Trophoblast cell (in vitro differentiated cells and primary cell): ENCODE results near the gene FASLG. TPM values are rescaled to one million over a fixed set of nuclear protein-coding genes. Genes with fewer than 3 reads are reported as not detected.

Source experiments
- DNase-seq, 2 donors: peaks; one replicate each; pipeline ENCODE4 v3.0.0-alpha.2; 2016
- H2AFZ ChIP-seq: 2 replicates; pipeline ENCODE4 v1.6.1; 2013; ENCODE audit warnings: low read length, moderate library complexity, mild to moderate bottlenecking; ENCODE audit not compliant: insufficient read depth, poor library complexity
- H2AK5ac ChIP-seq: 2 replicates; pipeline ENCODE4 v1.6.1; 2013; ENCODE audit warnings: mild to moderate bottlenecking, low read length
- H2BK120ac ChIP-seq: 2 replicates; pipeline ENCODE4 v1.6.1; 2013; ENCODE audit warnings: low read length, mild to moderate bottlenecking, moderate library complexity; ENCODE audit not compliant: insufficient read depth, poor library complexity
- H2BK12ac ChIP-seq: 2 replicates; pipeline ENCODE4 v1.6.1; 2013; ENCODE audit warnings: mild to moderate bottlenecking, low read length, moderate library complexity
- H2BK5ac ChIP-seq: 2 replicates; pipeline ENCODE4 v1.6.1; 2013; ENCODE audit warnings: low read length, low read depth, moderate library complexity, mild to moderate bottlenecking; ENCODE audit not compliant: poor library complexity
- H3K14ac ChIP-seq: 2 replicates; pipeline ENCODE4 v1.6.1; 2013; ENCODE audit warnings: mild to moderate bottlenecking, low read length
- H3K18ac ChIP-seq: 2 replicates; pipeline ENCODE4 v1.6.1; 2013; ENCODE audit warnings: mild to moderate bottlenecking, low read length
- H3K23ac ChIP-seq: 2 replicates; pipeline ENCODE4 v1.6.1; 2013; ENCODE audit warnings: low read length
- H3K27ac ChIP-seq: 2 replicates; pipeline ENCODE4 v1.5.1; 2013; ENCODE audit warnings: low read depth, mild to moderate bottlenecking, inconsistent platforms, low read length, moderate library complexity
- H3K27me3 ChIP-seq: 2 replicates; pipeline ENCODE4 v1.6.1; 2013; ENCODE audit warnings: inconsistent platforms, mild to moderate bottlenecking, low read length, moderate library complexity; ENCODE audit not compliant: insufficient read depth
- H3K36me3 ChIP-seq, 2 experiments: 1 replicate in 1 of 2; 2 replicates in 1 of 2; pipeline ENCODE4 v1.6.1; 2013; ENCODE audit warnings: low read length in 2 of 2, mild to moderate bottlenecking in 2 of 2, moderate library complexity in 1 of 2; ENCODE audit not compliant: insufficient read depth in 2 of 2, control insufficient read depth in 1 of 2
- H3K4ac ChIP-seq: 2 replicates; pipeline ENCODE4 v1.6.1; 2013; ENCODE audit warnings: low read depth, mild to moderate bottlenecking, low read length, moderate library complexity
- H3K4me1 ChIP-seq, 2 experiments: 1 replicate in 1 of 2; 2 replicates in 1 of 2; pipeline ENCODE4 v1.6.1; 2013; ENCODE audit warnings: low read length in 2 of 2, mild to moderate bottlenecking in 2 of 2, moderate library complexity in 1 of 2; ENCODE audit not compliant: insufficient read depth in 2 of 2, control insufficient read depth in 1 of 2
- H3K4me2 ChIP-seq: 2 replicates; pipeline ENCODE4 v1.6.1; 2013; ENCODE audit warnings: inconsistent platforms, mild to moderate bottlenecking, low read length, moderate library complexity
- H3K4me3 ChIP-seq: 2 replicates; pipeline ENCODE4 v1.5.1; 2013; ENCODE audit warnings: mild to moderate bottlenecking, low read depth, low read length, inconsistent platforms
- H3K79me1 ChIP-seq: one replicate; pipeline ENCODE4 v1.6.1; 2013; ENCODE audit warnings: low read length
- H3K79me2 ChIP-seq: 2 replicates; pipeline ENCODE4 v1.6.1; 2013; ENCODE audit warnings: low read length, mild to moderate bottlenecking; ENCODE audit not compliant: control insufficient read depth, insufficient read depth, poor library complexity
- H3K9ac ChIP-seq: 2 replicates; pipeline ENCODE4 v1.6.1; 2013; ENCODE audit warnings: mild to moderate bottlenecking, low read length
- H3K9me3 ChIP-seq: 2 replicates; pipeline ENCODE4 v1.6.1; 2013; ENCODE audit warnings: low read depth, mild to moderate bottlenecking, control low read depth, inconsistent platforms, low read length; ENCODE audit not compliant: insufficient read depth
- H4K12ac ChIP-seq: 2 replicates; pipeline ENCODE4 v1.6.1; 2013; ENCODE audit warnings: low read depth, mild to moderate bottlenecking, low read length, moderate library complexity
- H4K8ac ChIP-seq: 2 replicates; pipeline ENCODE4 v1.6.1; 2013; ENCODE audit warnings: low read depth, mild to moderate bottlenecking, low read length, moderate library complexity
- H4K91ac ChIP-seq: one replicate; pipeline ENCODE4 v1.6.1; 2013; ENCODE audit warnings: low read depth, mild to moderate bottlenecking, low read length, moderate library complexity
- WGBS: extraction: QIAGEN DNeasy Blood & Tissue Kit; methylation state at CpG from one replicate; pipeline ENCODE4 v1.1.7; 2013; ENCODE audit warnings: missing lambda C conversion rate; ENCODE audit not compliant: insufficient read length, insufficient coverage; ENCODE audit errors: extremely low coverage; 5-methylcytosine and 5-hydroxymethylcytosine counted together
- polyA plus RNA-seq: library from polyadenylated mRNA; stranded (reverse); fragments of 200-250 nt; gene quantifications from 2 replicates; pipeline ENCODE4 v1.2.3, GENCODE V29; 2013

Gene FASLG
- 0.31 and 0.37 TPM in 2 replicates for polyA plus RNA-seq

GRCh38 chr1:172658871-172659453 lies at the start of gene FASLG:
FASLG (plus strand) TSS chr1:172659103; CDS start chr1:172659202, 99 bp downstream.
- Histone ChIP-seq H3K9me3 (no peaks in the 10 kb centered on the region), H3K36me3 (no peaks in the 10 kb centered on the region), H3K4me2 (no peak within 1 kb of the TSS), H3K23ac (no peak within 1 kb of the TSS), H3K18ac (no peak within 1 kb of the TSS), H4K8ac (peak within 1 kb of the TSS; percentile 16), H3K79me1 (peaks cover 6% of the 10 kb centered on the region), H2BK5ac (peak within 1 kb of the TSS; percentile 37), H2BK120ac (no peak within 1 kb of the TSS), H3K9ac (no peak within 1 kb of the TSS), H4K91ac (no peak within 1 kb of the TSS), H3K4ac (no peak within 1 kb of the TSS), H4K12ac (no peak within 1 kb of the TSS), H2BK12ac (peak within 1 kb of the TSS; percentile 56), H3K79me2 (no peaks in the 10 kb centered on the region), H2AFZ (no peak within 1 kb of the TSS), H3K14ac (peak within 1 kb of the TSS; percentile 28), H3K4me1 (peaks cover 0 to 8% of the 10 kb centered on the region in 2 experiments), H2AK5ac (peak within 1 kb of the TSS; percentile 52), H3K4me3 (no peak within 1 kb of the TSS), H3K27me3 (no peaks in the 10 kb centered on the region), H3K27ac (no peak within 1 kb of the TSS)
- WGBS, result no CpG with 5 or more reads among the region's 11 CpGs
- DNase-seq, result no peak

- Histone ChIP-seq H2BK120ac (no peak overlapping the region), H2AK5ac (no peak overlapping the region), H3K4me2 (no peak overlapping the region), H2BK12ac (no peak overlapping the region), H4K12ac (no peak overlapping the region), H3K36me3 (peaks cover 2 to 12% of the 10 kb centered on the region in 2 experiments), H3K9ac (no peak overlapping the region), H3K14ac (no peak overlapping the region), H3K4me3 (no peak overlapping the region), H3K18ac (no peak overlapping the region), H3K23ac (no peak overlapping the region), H3K79me1 (no peaks in the 10 kb centered on the region), H4K8ac (no peak overlapping the region), H2BK5ac (no peak overlapping the region), H4K91ac (no peak overlapping the region), H3K79me2 (no peaks in the 10 kb centered on the region), H3K4ac (no peak overlapping the region), H3K4me1 (no peaks in the 10 kb centered on the region), H3K27ac (peak overlapping the region; percentile 4), H3K27me3 (no peaks in the 10 kb centered on the region), H2AFZ (no peak overlapping the region), H3K9me3 (no peaks in the 10 kb centered on the region)
- no CpG with 5 or more reads among the region's 3 CpGs for WGBS
- peak in 1 of 2 donors; percentile 48 for DNase-seq
These were observed 49.4 kb upstream of the FASLG start for GRCh38 chr1:172609528-172609927.

- no peak overlapping the region for H3K14ac ChIP-seq
- peaks cover 2 to 14% of the 10 kb centered on the region in 2 experiments for H3K36me3 ChIP-seq
- H3K9ac ChIP-seq, result no peak overlapping the region
- H2AK5ac ChIP-seq, result no peak overlapping the region
- no peak overlapping the region for H2BK120ac ChIP-seq
- H3K9me3 ChIP-seq, result peaks cover 3% of the 10 kb centered on the region
- H4K91ac ChIP-seq, result no peak overlapping the region
- H3K4me1 ChIP-seq, result no peaks in the 10 kb centered on the region
- no peak overlapping the region for H2AFZ ChIP-seq
- no peak overlapping the region for H3K4me3 ChIP-seq
- no peak overlapping the region for H3K27ac ChIP-seq
- H4K8ac ChIP-seq, result no peak overlapping the region
- no peak for DNase-seq
- H3K18ac ChIP-seq, result no peak overlapping the region
- H2BK5ac ChIP-seq, result no peak overlapping the region
- H3K4ac ChIP-seq, result no peak overlapping the region
- no peaks in the 10 kb centered on the region for H3K27me3 ChIP-seq
- no peak overlapping the region for H2BK12ac ChIP-seq
- WGBS, result no CpG with 5 or more reads among the region's 2 CpGs
- no peak overlapping the region for H3K23ac ChIP-seq
- no peak overlapping the region for H3K4me2 ChIP-seq
- no peaks in the 10 kb centered on the region for H3K79me1 ChIP-seq
- no peaks in the 10 kb centered on the region for H3K79me2 ChIP-seq
- H4K12ac ChIP-seq, result no peak overlapping the region
These were observed 46.4 kb upstream of the FASLG start for GRCh38 chr1:172612478-172612877.

GRCh38 chr1:172613294-172613693 lies 45.6 kb upstream of the FASLG start:
- Histone ChIP-seq H3K4me3 (no peak overlapping the region), H4K12ac (no peak overlapping the region), H2AK5ac (no peak overlapping the region), H2BK5ac (no peak overlapping the region), H3K79me1 (no peaks in the 10 kb centered on the region), H3K27ac (no peak overlapping the region), H3K4me2 (no peak overlapping the region), H3K4ac (no peak overlapping the region), H2AFZ (no peak overlapping the region), H3K27me3 (no peaks in the 10 kb centered on the region), H2BK12ac (no peak overlapping the region), H3K4me1 (no peaks in the 10 kb centered on the region), H3K36me3 (peaks cover 2 to 14% of the 10 kb centered on the region in 2 experiments), H3K23ac (no peak overlapping the region), H4K91ac (no peak overlapping the region), H3K79me2 (no peaks in the 10 kb centered on the region), H3K14ac (no peak overlapping the region), H3K18ac (no peak overlapping the region), H2BK120ac (no peak overlapping the region), H4K8ac (no peak overlapping the region), H3K9me3 (peaks cover 3% of the 10 kb centered on the region), H3K9ac (no peak overlapping the region)
- no CpG with 5 or more reads among the region's 2 CpGs for WGBS
- no peak for DNase-seq
